Dedifferentiated amniotic fluid mesenchymal stem cell (primary cell): ENCODE data around the gene KCNJ6.

Experiments used
- DNase-seq: peaks from one replicate; pipeline ENCODE4 v3.0.0-alpha.2; 2016; ENCODE audit errors: extremely low spot score

Gene KCNJ6

DNA sequence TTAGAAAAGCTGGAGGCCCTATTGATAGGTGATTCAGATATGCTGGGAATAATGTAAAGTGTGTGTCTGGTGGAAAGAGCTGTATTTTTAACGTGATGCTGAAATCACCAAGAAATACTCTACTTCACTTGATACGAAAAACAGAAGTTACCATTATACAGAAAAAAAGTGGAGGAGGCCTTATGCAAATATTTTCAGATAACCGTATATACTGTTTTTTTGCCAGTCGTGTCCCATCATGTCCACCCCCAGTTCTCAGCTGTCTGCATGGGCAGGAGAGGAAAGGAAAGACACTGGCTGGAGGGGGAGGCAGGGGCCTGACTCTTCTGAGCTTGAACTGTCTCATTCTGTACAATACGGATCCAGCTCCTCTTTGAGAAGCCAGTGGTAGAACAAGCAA is 51.1 kb downstream of the KCNJ6 start:
- DNase-seq = no peak

GRCh38 chr21:37863842-37864241 is 52.4 kb downstream of the KCNJ6 start:
- no peak for DNase-seq

- DNase-seq = no peak
Measured at GRCh38 chr21:37862536-37862935, 53.7 kb downstream of the KCNJ6 start.

DNA sequence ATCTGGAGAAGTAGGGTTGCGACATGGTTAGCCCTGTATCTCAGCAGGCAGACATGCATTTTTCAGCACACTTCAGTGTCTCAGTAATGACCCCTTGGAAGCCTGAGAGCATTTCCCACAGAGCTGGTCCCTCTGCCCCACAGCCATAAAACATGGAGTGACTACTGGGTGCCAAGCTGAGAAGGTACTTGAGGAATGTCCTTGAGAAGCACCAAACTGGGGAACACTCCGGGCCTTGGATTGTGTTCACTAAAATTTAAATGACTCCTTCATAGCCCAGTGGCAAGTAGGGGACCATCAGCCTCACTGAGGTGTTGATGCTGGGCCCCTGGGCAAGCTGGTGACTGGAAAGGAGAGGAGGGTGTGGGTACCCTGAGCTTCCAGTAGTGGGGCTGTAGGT is 54.7 kb downstream of the KCNJ6 start:
- no peak for DNase-seq

DNA sequence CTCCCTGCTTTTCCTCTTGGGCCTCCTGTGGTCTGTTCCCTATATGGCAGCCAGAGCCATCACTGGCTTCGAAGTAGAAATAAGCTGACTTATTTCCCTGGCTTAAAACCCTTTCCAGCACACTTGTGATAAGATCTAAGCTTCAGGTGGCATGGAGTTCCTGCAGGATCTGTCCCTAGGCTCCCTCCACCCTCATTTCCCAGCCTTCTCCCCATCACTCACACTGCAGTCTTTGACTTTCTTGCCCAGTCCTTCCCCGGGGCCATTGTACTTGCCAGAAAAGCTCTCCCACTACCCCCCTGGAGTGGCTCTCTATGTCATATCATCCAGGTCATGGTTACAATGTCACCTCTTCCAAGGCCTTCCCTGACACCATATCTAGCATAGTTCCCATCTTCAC is 55.8 kb downstream of the KCNJ6 start:
- DNase-seq = no peak

GRCh38 chr21:37855647-37856625 is 60.3 kb downstream of the KCNJ6 start:
- peak; percentile 72 for DNase-seq

DNA sequence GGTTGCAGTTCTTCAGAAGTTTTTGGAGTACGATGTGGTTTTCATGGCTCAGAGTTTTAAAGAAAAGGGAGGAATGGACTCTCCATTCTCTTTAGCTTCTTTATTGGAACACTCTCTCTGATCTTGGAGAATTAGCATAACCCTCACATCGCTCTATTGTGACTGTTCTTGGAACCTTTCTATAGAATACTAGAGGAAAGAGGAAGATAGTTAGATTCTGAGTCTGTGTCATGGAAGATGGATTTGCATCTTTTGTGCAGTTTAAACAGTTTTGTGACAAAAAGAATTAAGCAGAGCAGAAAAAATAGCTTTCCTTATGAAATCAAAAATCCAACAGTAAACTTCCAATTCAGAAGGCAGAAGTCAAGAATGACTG is 61.0 kb downstream of the KCNJ6 start:
- no peak for DNase-seq

GRCh38 chr21:37849506-37850102 is 66.7 kb downstream of the KCNJ6 start:
- DNase-seq = peak; percentile 73

DNA sequence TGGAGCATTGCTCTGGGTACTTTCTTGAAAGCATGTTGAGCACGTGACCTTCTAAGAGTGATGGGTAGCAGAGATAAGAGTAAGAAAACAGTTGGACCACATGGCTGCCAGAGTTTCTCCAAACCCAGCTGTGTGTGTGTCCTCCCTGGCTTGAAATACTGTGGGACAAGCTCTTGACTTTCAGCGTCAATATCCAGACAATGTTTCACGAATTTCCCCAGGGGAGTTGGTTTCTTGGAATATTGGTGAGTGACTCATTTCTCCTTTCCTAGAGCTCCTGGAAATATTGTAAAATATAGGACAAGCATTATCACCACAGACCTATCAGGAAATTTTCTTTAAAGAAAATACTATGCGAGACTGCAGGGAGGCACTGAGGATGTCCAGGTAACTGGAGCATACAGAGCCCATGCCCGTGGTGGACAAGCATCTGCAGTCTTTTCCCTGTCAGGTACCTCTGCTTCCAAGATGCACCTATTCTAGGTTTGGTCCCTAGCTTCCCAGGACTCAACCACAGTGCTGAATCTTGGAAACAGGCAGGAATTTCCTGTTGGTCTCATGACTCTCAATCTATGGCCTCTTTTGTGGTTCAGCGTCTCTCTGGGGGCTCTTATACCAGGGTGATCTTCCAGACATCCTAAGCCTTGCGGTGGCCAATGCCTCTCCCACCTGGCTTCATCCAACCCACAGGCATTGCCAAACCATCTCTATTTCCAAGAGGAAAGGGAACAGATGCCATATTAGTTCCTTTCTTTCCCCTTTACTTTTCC is 67.4 kb downstream of the KCNJ6 start:
- DNase-seq = no peak

- DNase-seq = no peak
Measured at GRCh38 chr21:37845535-37845934, 70.7 kb downstream of the KCNJ6 start.

- no peak for DNase-seq
Measured at GRCh38 chr21:37843191-37843590, 73.1 kb downstream of the KCNJ6 start.

DNA sequence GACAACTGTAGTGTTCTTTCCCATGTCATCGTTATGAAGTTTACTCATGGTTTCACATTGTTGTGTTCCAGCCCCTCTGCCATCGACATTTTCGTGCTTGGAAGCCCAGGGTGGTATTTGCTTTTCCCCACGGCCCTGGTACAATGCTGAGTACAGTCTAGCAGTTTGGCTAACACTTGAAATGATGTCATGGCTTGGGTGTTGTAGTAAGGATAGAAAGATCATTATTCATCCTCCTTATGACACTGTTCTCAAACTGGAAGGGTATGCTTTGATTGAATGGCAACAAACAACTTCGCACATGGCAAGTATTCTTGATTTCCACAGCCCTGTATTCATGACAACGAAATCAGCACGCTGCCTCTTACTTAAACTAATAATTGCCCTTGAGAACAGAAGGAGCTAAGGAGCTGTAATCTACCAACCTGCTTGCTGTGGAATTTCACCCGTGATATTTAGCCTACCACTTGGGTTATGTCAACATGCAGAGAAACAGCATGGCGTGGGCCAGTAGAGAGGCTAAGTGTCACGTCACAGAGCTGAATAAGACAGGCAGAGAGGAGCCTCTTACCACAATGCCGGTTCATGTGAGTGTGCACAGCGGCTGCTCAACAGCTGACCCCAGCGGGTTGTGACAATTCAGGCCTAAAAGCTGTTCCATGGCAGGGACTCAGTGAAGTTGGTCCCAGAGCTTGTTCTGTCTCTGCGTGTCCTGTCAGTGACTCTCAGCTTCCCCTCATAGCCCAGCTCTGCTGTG is 73.9 kb downstream of the KCNJ6 start:
- no peak for DNase-seq

GRCh38 chr21:37837381-37837780 is 78.9 kb downstream of the KCNJ6 start:
- DNase-seq = no peak

DNA sequence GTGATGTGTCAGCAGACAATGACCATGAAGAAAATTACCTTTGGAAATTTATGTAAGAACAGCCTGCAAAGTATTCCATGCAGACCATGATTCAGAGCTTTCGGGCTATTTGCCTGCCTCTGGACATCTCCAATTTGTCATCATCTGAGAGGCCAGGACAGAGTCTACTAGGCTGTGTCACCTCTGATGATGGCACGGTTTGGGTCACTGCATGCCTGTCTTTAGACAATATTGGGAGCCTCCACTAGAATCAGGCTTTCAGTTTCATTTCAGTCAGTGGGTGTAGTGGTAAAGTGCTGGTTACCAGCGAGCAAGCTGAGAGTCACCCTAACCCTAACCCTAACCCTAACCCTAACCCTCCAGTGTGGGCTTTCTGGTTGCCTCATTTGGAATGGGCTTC is 80.8 kb downstream of the KCNJ6 start:
- no peak for DNase-seq

GRCh38 chr21:37833301-37833700 is 83.0 kb downstream of the KCNJ6 start:
- no peak for DNase-seq

DNA sequence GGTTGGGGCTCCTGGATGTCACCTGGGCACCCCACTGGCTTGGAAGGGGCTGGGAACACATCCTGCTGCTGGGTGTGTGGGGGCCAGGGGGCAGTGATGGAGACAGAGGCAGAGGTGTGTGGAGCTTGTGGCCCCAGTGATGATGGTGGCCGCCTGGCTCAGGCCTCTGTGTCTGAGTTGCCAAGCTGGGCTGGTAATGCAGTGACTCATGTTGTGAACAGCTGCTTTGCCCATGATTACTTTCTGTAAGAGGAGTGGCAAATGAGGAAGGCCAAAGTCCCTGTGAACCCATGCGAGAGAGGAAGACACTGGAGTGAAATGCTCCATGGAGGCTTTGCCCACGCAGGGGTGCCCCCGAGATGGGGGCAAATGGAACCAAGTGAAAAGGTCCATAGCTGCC is 86.8 kb downstream of the KCNJ6 start:
- DNase-seq = no peak

DNA sequence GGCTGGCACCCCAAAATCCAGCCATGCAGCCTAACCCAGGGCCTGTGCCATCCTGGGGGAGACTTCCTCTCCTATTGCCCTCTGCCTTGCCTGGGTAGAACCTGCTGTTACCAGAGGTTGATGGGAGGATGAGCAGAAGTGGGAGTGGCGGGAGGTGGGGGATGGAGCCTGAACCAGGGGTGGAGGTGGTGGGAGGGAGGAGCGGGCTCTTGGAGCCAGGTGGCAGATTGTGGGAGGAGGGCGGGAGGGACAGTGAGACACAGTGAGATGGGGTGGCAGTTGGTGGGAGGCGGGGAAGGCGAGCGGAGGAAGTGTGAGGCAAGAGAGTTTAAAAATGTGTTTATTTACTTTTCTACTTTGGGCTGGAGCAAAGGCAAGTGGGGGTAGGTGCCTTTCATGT is 87.3 kb downstream of the KCNJ6 start:
- DNase-seq = no peak

- no peak for DNase-seq
Measured at GRCh38 chr21:37828556-37828955, 87.7 kb downstream of the KCNJ6 start.

DNA sequence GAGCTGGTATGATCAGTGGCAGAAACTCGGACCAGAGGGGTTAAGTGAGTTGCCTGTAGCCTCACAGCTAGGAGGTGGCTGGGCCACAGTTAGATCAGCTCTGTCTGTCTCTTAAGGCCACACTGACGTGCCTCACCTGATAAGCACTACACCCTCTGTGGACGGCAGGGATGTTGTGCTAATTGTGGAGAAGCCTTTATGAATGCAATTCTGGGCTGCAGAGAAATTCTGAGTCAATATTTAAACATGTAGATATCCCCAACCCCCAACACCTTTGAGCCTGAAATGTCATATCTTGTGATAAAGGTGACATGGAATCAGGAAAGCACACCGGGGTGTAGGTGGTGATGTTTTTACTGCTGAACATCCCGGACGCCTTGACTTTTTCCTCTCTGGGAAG is 88.3 kb downstream of the KCNJ6 start:
- DNase-seq = no peak

GRCh38 chr21:37821786-37822450 is 94.3 kb downstream of the KCNJ6 start:
- DNase-seq = no peak

DNA sequence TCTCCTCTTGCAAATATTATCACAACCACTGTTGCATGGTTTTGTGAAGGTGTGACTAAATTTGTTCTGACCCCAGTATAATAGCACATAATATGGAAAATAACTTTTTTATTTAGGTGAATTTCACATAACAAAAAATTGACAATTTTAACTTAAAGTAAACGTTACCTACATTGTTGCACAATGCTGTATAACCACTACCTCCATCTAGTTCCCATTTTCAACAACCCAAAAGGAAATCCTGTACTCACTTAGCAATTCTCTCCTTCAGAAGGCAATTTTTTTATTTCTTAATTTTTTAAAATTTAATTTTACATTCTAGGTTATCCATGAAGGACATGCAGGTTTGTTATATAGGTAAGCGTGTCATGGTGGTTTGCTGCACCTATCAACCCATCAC is 95.2 kb downstream of the KCNJ6 start:
- DNase-seq = no peak
